ENCODE measurements around the gene SHROOM1.

GRCh38 chr5:132873930-132874271 is 43.5 kb upstream of the SHROOM1 start:
- TF ChIP-seq CTCF (conservative IDR thresholded peaks at IDR 0.05; ENCODE audit: low read depth, low read length) (no peak), EZH2 (IDR thresholded peaks at IDR 0.05; ENCODE audit: borderline replicate concordance, low read depth, low read length, poor library complexity, severe bottlenecking) (no peak)
